Left lung (tissue), 14 donors: ENCODE data around the gene RIGI. TPM values are rescaled to one million over a fixed set of nuclear protein-coding genes. Genes with fewer than 3 reads are reported as not detected.
A peak's percentile ranks its signal among the peaks of the same experiment; 100 is the strongest.

Source experiments
- ATAC-seq: fragments of 200-7000 bp; cut with Tn5 transposase; one replicate; pipeline ENCODE4 v1.9.1; 2020; ENCODE audit warnings: moderate library complexity
- DNase-seq, 4 donors: peaks; one replicate each; pipeline ENCODE4 v3.0.0-alpha.2; 2013 to 2020
- H3K27ac ChIP-seq, 2 donors: fragments of 200-600 bp; sonication (generic) in 1 of 2; one replicate each; pipeline versions ENCODE4 v1.5.0 to v1.8.0; 2020 to 2021
- H3K27me3 ChIP-seq, 2 donors: fragments of 200-600 bp; sonication (generic) in 1 of 2; one replicate each; pipeline versions ENCODE4 v1.5.0 to v1.8.0; 2020 to 2021
- H3K36me3 ChIP-seq, 2 donors: fragments of 200-600 bp; sonication (generic) in 1 of 2; one replicate each; pipeline versions ENCODE4 v1.5.0 to v1.8.0; 2020 to 2021
- H3K4me1 ChIP-seq, 2 donors: fragments of 200-600 bp; one replicate each; pipeline ENCODE4 v1.8.0; 2021
- H3K4me3 ChIP-seq, 2 donors: fragments of 200-600 bp; sonication (generic) in 1 of 2; one replicate each; pipeline versions ENCODE4 v1.5.0 to v1.8.0; 2020 to 2021; ENCODE audit warnings: mild to moderate bottlenecking in 1 of 2
- H3K9me3 ChIP-seq, 2 donors: fragments of 200-600 bp; sonication (generic) in 1 of 2; one replicate each; pipeline versions ENCODE4 v1.5.0 to v1.8.0; 2020 to 2021
- CTCF ChIP-seq, 2 donors: fragments of 200-600 bp; sonication (generic) in 1 of 2; IDR thresholded peaks; one replicate each; pipeline versions ENCODE4 v1.5.0 to v1.8.0; 2021; ENCODE audit warnings: antibody characterized with exemption in 2 of 2
- intact Hi-C, 2 donors: fragments of 100-400 bp; cut with DNase I; formaldehyde crosslinking; loops; one replicate each; pipeline versions ENCODE4 v1.11.2 to v1.14.2; 2022
- long read RNA-seq, 12 donors: library from polyadenylated mRNA in 2 of 12; unstranded in 2 of 12; transcript quantifications; one replicate each; pipeline ENCODE4 v2.0.0 and lab custom pipeline, GENCODE V29; 2019 to 2026
- polyA plus RNA-seq, 6 donors: library from polyadenylated mRNA; unstranded; fragments of 120-200 nt; gene quantifications; one replicate each; pipeline ENCODE4 v1.2.1, GENCODE V29; 2013; ENCODE audit not compliant: insufficient read length in 6 of 6
- total RNA-seq, 2 donors: library from RNA; stranded (reverse); fragmentation: NEBNext Ultra II Directional; extraction: Animal tissue kit (Norgen Biotek cat#: 25700); gene quantifications; one replicate each; pipeline ENCODE4 v1.2.1, GENCODE V29; 2021
- donor health status: DM: no; HTN: yes; CAD: no.
- donor health status: DM: no; HTN: no; CAD: no.

RIGI gene
- total RNA-seq = 10 to 100 TPM; 13.7 to 15.6 TPM
- 10 to 100 TPM; 11.2 to 14.6 (median 13.3) TPM for polyA plus RNA-seq
- long read RNA-seq, donor 1, partial matches to known transcripts = 15 of 15 reads
- long read RNA-seq, donor 1, other reads (novel, unspliced or antisense) = 0 of 15 reads
- long read RNA-seq, donor 2, full-length matches to known transcripts = 1 of 1 reads
- long read RNA-seq, donor 2, partial matches to known transcripts = 0 of 1 reads
- long read RNA-seq, donor 2, other reads (novel, unspliced or antisense) = 0 of 1 reads
- long read RNA-seq, donor 3, full-length matches to known transcripts = 1 of 1 reads
- long read RNA-seq, donor 3, partial matches to known transcripts = 0 of 1 reads
- long read RNA-seq, donor 3, other reads (novel, unspliced or antisense) = 0 of 1 reads
- long read RNA-seq, donor 4, partial matches to known transcripts = 0 of 2 reads
- long read RNA-seq, donor 4, other reads (novel, unspliced or antisense) = 2 of 2 reads
- long read RNA-seq, donor 5, full-length matches to known transcripts = 1 of 1 reads
- long read RNA-seq, donor 5, partial matches to known transcripts = 0 of 1 reads
- long read RNA-seq, donor 5, other reads (novel, unspliced or antisense) = 0 of 1 reads
- long read RNA-seq, donor 6, full-length matches to known transcripts = 1 of 1 reads
- long read RNA-seq, donor 6, partial matches to known transcripts = 0 of 1 reads
- long read RNA-seq, donor 6, other reads (novel, unspliced or antisense) = 0 of 1 reads
- long read RNA-seq, donor 7 = 0 reads
- long read RNA-seq, donor 8 = 0 reads
- long read RNA-seq, donor 9 = 0 reads
- long read RNA-seq, donor 10, partial matches to known transcripts = 5 of 8 reads
- long read RNA-seq, donor 10, other reads (novel, unspliced or antisense) = 3 of 8 reads
- long read RNA-seq, donor 11, full-length matches to known transcripts = 1 of 1 reads
- long read RNA-seq, donor 11, partial matches to known transcripts = 0 of 1 reads
- long read RNA-seq, donor 11, other reads (novel, unspliced or antisense) = 0 of 1 reads
- long read RNA-seq, donor 12, full-length matches to known transcripts = 1 of 1 reads
- long read RNA-seq, donor 12, partial matches to known transcripts = 0 of 1 reads
- long read RNA-seq, donor 12, other reads (novel, unspliced or antisense) = 0 of 1 reads

- intact Hi-C loops = no loop called here
These were observed at the start of gene RIGI for GRCh38 chr9:32526041-32526706. TSS of gene RIGI (minus strand) at chr9:32526196. CDS start at chr9:32526166, 30 bp downstream.

GRCh38 chr9:32574858-32575257 lies 48.9 kb upstream of the RIGI start:
- H3K9me3 ChIP-seq = no peaks in the 10 kb centered on the region
- peaks cover 0 to 14% of the 10 kb centered on the region in 2 donors for H3K27me3 ChIP-seq
- H3K27ac ChIP-seq = no peak overlapping the region
- TF ChIP-seq CTCF (IDR thresholded peaks at IDR 0.05) = no peak
- no peak for ATAC-seq
- no peak for DNase-seq
- H3K4me3 ChIP-seq = no peak overlapping the region
- intact Hi-C loops = loop anchor here (10.0 kb wide), 2 partner anchors 140 to 190 kb away; partner anchors contain the start of gene ACO1 (in 1 of the 2)
- peaks cover 0 to 4% of the 10 kb centered on the region in 2 donors for H3K36me3 ChIP-seq
- peaks cover 19 to 33% of the 10 kb centered on the region in 2 donors for H3K4me1 ChIP-seq

More at GRCh38 chr9:32526041-32526706, at the start of gene RIGI:
- ATAC-seq (peak; percentile 96), DNase-seq (peak; percentile 90 to 97 (median 95))
- Histone ChIP-seq H3K27me3 (no peaks in the 10 kb centered on the region), H3K27ac (peak within 1 kb of the TSS; percentile 86 to 87), H3K4me3 (peak within 1 kb of the TSS; percentile 66 to 79), H3K36me3 (no peaks in the 10 kb centered on the region), H3K9me3 (no peaks in the 10 kb centered on the region), H3K4me1 (peaks cover 0 to 31% of the 10 kb centered on the region in 2 donors)
- peak; percentile 29 to 40 for TF ChIP-seq CTCF (IDR thresholded peaks at IDR 0.05)

- ATAC-seq = no peak
- peak overlapping the region in 1 of 2 donors; percentile 81 for H3K4me3 ChIP-seq
- no peak for DNase-seq
- H3K4me1 ChIP-seq = peaks cover 19 to 34% of the 10 kb centered on the region in 2 donors
- H3K9me3 ChIP-seq = no peaks in the 10 kb centered on the region
- peaks cover 0 to 8% of the 10 kb centered on the region in 2 donors for H3K27me3 ChIP-seq
- intact Hi-C loops = loop anchor here (10.0 kb wide), 2 partner anchors 139 to 189 kb away; partner anchors contain the start of gene ACO1 (in 1 of the 2)
- peaks cover 0 to 4% of the 10 kb centered on the region in 2 donors for H3K36me3 ChIP-seq
- no peak for TF ChIP-seq CTCF (IDR thresholded peaks at IDR 0.05)
- peak overlapping the region in 1 of 2 donors; percentile 82 for H3K27ac ChIP-seq
These were observed 47.8 kb upstream of the RIGI start for GRCh38 chr9:32573821-32574220.

GRCh38 chr9:32572900-32573523 lies 47.0 kb upstream of the RIGI start, which contains the start of gene NDUFB6:
TSS of gene NDUFB6 (minus strand) at chr9:32573159. CDS start at chr9:32573060, 99 bp downstream.
- ATAC-seq = peak; percentile 98
- Histone ChIP-seq H3K27ac (peak within 1 kb of the TSS; percentile 82 to 85), H3K4me1 (peaks cover 19 to 34% of the 10 kb centered on the region in 2 donors), H3K4me3 (peak within 1 kb of the TSS; percentile 74 to 81), H3K27me3 (no peaks in the 10 kb centered on the region), H3K36me3 (peaks cover 0 to 8% of the 10 kb centered on the region in 2 donors), H3K9me3 (no peaks in the 10 kb centered on the region)
- DNase-seq = peak; percentile 93 to 99 (median 96)
- no peak for TF ChIP-seq CTCF (IDR thresholded peaks at IDR 0.05)
- intact Hi-C loops = loop anchor here (10.0 kb wide), 2 partner anchors 138 to 188 kb away; partner anchors contain the start of gene ACO1 (in 1 of the 2)
